ENCODE data around the gene VWF.

DNA sequence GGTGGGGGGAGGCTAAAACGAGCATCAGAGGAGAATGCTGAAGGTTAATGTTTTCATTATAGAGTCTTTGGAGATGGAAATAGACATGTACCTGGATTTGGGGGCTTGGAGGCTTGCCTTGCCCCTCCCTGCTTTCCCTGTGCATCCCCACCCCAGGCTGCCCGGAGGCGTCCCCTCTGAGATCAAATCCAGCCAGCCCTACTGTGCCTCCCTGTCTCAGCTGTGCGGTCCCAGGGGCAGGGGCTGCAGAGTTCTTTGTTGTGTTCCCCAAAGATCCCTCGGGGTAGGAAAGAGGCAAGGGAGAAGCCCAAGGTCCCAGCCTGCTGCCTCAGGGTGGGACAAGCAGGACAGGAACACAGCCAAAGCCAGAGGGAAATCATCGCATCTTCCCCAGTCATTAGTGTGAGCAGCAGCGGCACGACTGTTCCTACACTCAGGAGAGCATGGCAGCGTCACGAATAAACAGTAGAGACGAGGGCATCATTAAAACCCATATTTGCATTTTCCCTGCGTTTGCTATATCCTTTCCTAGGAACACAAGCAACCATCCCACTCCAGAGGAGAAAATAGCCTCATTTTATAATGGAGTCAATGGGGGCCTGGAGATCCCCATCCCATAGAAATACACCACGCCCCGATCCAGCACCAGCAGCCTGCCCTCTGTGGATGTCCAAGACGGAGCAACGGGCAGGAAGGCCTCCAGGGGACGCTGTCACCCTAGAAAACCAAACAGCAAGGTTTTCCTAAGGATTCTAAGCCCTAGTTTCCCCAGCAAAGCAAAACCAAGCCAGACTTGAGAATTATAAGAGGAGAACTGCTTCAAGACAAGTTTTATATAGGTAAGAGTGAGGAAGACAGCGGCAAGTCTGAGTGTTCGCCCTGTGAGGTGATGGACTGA lies 211.8 kb downstream of the VWF start:
- TF ChIP-seq TARDBP (IDR thresholded peaks at IDR 0.05): no peak
- TF ChIP-seq ZNF384 (IDR thresholded peaks at IDR 0.05): no peak
- no peak for TF ChIP-seq SUZ12 (IDR thresholded peaks at IDR 0.05)
- no peak for TF ChIP-seq FOXM1 (IDR thresholded peaks at IDR 0.05; ENCODE audit: borderline replicate concordance)
- TF ChIP-seq NFRKB (IDR thresholded peaks at IDR 0.05): no peak
- no peak for TF ChIP-seq SP1 (IDR thresholded peaks at IDR 0.05)
- TF ChIP-seq FOXA1 (IDR thresholded peaks at IDR 0.05): no peak
- no peak for TF ChIP-seq BHLHE40 (IDR thresholded peaks at IDR 0.05; ENCODE audit: borderline replicate concordance)

Data from HEK293T (cell line).